ENCODE data around the gene C1QL2. TPM values are rescaled to one million over a fixed set of nuclear protein-coding genes. Genes with fewer than 3 reads are reported as not detected.

Gene C1QL2
- total RNA-seq, 1 donor from 2014 or later = 1.6 TPM

GRCh38 chr2:119179202-119179601 lies 20.7 kb upstream of the C1QL2 start:
- no peak for DNase-seq

DNA sequence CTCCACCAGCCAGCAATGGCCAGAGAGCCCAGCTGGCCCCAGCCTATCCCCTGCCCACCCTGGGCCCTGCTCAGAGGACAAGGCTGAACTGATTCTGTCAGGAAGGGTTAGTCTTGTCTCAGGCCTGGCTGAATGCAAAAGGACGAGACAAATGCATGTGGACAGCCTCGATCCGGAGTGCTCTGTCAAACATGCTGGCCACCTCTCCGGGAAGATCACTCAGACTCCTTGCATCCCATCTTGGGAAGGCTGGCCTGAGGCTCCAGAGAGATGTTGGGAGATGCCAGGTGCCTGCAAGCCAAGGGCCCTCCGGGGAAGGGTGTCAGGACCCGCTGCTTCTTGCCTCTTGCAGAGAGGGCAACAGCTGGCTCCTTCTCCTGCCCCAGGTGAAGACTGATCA lies 20.2 kb upstream of the C1QL2 start:
- no peak for DNase-seq

DNA sequence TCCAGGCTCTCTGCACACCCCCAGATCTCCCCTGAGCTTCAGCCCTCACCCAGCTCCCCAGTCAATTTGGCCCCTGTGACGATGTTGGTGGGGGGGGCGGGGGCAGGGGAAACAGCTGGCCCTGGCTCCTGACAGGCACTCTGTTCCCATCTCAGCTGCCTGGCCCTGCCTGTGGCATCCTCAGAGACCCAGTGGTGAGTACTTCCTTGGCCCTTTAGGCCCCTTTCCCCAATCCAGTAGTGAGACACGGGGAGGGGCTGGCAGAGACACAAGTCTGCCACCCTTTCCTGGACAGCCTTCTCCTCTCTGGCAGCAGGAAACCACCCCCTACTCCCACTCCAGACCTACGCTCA lies 19.3 kb upstream of the C1QL2 start:
- no peak for DNase-seq

DNA sequence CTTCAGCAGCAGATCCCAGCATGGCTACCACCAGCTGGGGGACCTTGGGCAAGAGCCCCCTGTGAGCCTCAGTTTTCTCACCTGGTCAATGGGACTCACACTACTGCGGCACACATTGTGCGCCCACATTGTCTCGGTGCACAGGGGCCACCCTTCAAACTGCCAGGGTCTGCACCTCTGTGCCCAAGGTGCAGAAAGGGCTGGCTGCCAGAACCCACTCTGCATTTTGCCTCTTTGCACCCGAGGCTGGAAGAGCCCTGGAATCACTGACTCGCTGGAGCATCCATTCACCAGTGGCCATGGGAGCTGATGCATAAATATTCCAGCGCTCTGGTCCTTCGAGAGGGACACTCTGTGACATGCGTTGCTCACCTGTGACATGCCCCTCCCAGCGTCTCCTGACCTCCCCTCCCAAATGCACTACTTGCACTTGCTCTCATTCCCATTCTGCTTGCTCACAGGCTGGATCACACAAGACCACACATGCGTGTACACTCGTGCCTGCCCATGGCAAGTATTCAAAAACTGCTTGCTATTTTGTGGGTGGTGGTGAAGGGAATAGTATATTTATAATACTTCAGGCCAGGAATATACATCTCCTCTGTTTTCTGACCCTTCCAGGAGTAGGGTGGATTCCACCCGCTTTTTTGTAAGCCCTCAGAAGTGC lies 18.8 kb upstream of the C1QL2 start:
- DNase-seq = no peak

GRCh38 chr2:119175517-119175916 lies 17.0 kb upstream of the C1QL2 start:
- no peak for DNase-seq

- no peak for DNase-seq
Observed at GRCh38 chr2:119174993-119175347, 16.4 kb upstream of the C1QL2 start.

DNA sequence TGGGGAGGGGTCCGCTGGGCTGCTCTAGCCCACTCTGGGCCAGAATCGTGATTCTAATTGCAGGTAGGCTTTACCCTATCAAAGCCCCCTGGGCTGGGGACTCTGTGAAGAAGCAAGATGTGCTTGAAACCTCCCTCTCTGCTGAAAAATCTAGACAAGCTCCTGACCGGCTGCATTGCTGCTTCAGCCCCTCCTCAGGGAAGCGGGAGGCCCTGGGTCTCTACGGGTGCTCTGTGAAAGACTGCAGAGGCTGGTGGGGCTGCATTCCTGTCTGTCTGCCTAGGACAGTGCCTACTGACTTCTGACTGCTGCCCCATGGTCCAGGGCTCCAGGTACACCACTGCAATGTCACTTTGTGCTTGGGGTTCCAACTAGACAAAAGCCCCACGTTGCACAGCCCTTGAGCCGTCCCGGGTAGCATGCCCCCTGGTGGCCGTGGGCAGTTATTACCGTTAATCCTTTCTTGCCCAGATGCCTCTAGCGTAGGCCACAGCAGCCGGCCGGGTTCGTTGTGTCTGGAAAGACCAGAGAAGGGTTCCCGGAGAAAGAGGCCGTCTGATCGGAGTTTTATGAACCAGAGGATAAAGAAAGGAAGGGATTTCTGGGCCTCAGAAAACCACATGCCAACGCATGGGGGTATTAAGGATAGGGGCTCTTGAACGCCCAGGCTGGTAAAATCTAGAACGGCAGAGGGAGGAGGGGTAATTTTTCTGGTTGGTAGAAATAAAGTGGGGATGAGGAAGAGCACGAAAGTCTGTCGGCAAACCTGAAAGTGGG lies 15.9 kb upstream of the C1QL2 start:
- DNase-seq = no peak

- DNase-seq = no peak
Observed at GRCh38 chr2:119173556-119174060, 15.1 kb upstream of the C1QL2 start.

- DNase-seq = no peak
Observed at GRCh38 chr2:119170504-119170903, 12.0 kb upstream of the C1QL2 start.

DNA sequence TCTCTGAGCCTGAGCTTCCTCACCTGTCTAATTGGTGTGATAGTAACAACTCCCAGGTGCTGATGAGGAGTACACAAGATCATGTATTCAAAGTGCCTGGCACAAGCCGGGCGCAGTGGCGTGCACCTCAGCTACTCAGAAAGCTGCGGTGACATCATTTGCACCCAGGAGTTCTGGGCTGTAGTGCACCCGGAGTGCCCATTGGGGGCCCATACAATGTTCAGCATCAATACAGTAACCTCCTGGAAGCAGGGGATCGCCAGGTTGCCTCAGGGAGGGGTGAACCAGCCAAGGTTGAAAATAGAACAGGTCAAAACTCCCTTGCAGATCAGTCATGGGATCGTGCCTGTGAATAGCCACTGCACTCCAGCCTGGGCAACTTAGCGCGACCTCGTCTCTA lies 11.2 kb upstream of the C1QL2 start:
- no peak for DNase-seq

GRCh38 chr2:119160361-119160990 lies 1.9 kb upstream of the C1QL2 start:
- DNase-seq = no peak

DNA sequence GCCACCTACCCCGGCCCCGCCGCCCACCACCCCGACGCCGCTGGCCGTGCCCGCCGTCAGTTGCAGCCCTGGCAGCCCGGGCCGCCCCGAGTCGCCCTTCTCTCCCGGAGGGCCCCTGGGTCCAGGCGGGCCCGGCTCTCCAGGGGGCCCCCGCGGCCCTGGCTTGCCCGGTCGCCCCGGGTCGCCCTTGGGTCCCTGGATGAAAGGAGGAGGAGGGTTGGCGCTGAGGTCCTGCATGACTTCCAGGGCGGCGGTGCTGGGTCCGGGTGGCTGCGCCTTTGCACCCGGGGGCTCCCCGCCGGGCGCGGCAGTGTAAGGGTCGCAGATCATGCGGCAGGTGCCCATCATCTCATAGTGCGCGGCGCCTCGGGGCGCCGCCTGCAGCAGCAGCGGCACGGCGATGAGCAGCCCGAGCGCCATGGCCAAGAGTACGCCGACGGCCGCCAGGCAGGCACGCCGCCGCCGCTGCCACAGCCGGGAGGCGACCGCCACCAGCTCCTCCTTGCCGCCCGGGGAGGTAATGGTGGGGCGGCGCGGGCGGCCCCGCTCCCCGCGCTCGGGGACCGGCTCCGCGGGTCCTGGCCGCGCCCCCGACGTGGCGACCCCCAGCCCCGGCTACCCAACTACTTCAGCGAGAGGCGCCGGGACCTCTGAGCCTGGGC lies 570 bp downstream of the C1QL2 start:
- no peak for DNase-seq

GRCh38 chr2:119156891-119157773 lies 1.4 kb downstream of the C1QL2 start:
- no peak for DNase-seq

DNA sequence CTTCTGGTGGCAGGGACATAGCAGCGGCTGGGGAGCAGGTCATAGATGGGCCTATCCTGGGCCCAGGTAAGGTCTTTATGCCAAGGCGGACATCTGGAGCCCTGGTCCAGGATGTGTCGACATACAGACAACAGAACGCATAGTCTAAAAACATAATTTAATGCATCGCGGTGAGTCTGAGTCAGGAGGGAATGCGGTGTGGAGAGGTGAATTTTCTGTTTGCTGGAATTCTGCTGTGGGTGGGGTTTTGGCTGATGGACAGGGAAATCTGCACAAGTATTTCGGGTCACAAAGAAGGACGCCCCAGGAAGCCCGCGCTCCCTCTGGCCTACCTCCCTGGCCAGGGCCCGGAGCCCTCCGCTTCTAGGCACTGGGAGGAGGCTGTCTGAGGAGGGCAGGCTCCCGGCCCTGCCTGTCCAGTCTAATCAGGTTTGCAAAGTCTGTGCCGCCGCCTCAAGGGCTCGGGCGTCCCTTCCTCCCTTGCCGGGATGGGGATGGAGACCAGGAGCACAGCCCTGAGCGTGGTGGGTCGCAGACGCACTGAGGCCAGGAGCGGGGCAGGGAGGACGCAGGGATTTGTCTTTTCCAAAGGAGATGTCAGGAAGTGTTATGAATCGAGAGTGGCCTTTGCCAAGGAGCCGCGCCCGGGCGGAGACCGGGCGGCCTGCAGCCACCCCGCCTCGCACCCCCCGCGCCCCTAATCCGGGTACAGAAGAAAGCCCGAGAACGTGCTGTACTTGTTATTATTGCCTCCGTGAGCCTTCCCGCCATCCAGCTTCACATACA lies 2.3 kb downstream of the C1QL2 start:
- DNase-seq = no peak

- DNase-seq = no peak
Observed at GRCh38 chr2:119155633-119156032, 2.9 kb downstream of the C1QL2 start.

GRCh38 chr2:119154076-119154475 lies 4.5 kb downstream of the C1QL2 start:
- DNase-seq = no peak

DNA sequence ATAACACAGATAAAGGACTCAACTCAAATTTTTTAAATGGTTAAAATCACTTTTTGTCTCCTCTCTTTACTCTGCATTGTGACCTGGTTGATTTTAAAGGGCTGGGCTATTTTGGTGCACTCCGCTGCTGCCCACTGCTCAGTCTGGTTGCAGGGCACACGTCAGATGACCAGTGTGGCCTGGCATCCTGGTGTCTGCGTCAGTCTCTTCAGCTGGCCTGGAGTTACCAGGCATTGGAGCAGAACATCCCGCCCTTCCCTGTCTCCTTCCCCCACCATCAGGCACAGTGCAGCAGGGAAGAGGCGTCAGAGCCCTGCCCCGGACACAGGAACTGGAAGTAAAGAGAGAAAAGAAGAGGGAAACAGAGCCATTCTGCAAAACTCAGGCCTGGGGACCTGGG lies 8.9 kb downstream of the C1QL2 start:
- DNase-seq = no peak

GRCh38 chr2:119147776-119148715 lies 10.5 kb downstream of the C1QL2 start:
- DNase-seq = no peak

- DNase-seq = no peak
Observed at GRCh38 chr2:119144806-119145205, 13.7 kb downstream of the C1QL2 start.

DNA sequence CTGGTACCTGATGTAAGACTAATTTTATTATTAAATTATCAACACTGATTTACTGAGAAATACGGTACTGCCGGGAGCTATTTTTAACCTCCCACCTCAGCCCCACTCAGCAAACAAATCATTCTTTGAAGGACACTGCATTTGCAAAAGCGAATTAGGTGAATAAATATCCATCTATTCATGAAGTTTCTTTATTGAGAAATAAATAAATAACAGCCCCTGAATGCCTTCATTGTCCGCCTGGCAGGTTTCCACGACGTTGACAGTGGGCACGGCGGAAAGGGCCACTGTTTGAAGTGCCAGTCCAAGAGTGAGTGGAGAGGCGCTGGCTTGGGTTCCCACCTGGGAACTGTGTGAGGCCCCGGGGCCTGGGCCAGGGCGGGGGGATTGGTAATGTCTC lies 15.7 kb downstream of the C1QL2 start:
- peak; percentile 17 for DNase-seq

All from occipital lobe (tissue), 2 donors.